Stimulated activated naive CD8-positive, alpha-beta T cell treated with anti-CD3 and anti-CD28 coated beads, Interleukin-15, Interleukin-2, amounts not matched to agents 100 U/mL and 50 U/mL, for 24 hours (primary cell): ENCODE data around the gene PPFIA1.
A peak's percentile ranks its signal among the peaks of the same experiment; 100 is the strongest.
"Not testable (repeated sequence)": the region's sequence is repeated elsewhere in the genome, so short reads cannot be mapped to it uniquely, and the experiment has no call there.

ENCODE experiments used
- ATAC-seq: fragments of 150-1000 bp; cut with Tn5 transposase; one replicate; pipeline ENCODE4 v1.10.0; 2021
- DNase-seq: peaks from one replicate; pipeline ENCODE4 v3.0.0; 2021

Gene PPFIA1

GRCh38 chr11:70394211-70394950 lies 123.9 kb downstream of the PPFIA1 start:
- ATAC-seq (no peak), DNase-seq (no peak)

DNA sequence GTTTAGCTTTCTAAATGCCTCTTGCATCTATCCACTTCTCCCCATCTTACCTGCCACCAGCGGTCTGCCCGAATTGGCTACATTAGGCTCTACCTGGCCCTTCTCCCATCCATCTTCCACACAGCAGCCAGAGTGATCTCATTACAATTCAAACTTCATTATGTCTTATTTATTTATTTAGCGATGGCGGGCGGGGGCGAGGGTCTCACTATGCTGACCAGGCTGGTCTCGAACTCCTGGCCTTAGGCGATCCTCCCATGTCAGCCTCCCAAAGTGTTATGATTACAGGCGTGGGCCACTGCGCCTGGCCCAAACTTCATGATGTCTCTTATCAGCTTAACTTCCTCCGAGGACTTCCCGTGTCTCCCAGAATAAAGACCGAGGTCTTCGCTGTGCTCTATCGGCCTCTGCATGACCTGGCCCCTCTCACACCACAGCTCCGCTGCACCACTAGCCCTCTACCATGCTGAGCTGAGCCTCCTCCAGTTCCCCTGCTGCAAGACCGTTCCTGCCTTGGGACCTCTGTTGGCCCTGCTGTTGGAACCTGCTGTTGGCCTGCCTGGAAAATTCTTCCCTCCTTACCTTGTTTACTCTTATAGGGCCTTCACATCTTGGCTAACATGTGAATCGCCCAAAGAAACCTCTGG lies 127.0 kb downstream of the PPFIA1 start:
- peak; percentile 23 for DNase-seq

DNA sequence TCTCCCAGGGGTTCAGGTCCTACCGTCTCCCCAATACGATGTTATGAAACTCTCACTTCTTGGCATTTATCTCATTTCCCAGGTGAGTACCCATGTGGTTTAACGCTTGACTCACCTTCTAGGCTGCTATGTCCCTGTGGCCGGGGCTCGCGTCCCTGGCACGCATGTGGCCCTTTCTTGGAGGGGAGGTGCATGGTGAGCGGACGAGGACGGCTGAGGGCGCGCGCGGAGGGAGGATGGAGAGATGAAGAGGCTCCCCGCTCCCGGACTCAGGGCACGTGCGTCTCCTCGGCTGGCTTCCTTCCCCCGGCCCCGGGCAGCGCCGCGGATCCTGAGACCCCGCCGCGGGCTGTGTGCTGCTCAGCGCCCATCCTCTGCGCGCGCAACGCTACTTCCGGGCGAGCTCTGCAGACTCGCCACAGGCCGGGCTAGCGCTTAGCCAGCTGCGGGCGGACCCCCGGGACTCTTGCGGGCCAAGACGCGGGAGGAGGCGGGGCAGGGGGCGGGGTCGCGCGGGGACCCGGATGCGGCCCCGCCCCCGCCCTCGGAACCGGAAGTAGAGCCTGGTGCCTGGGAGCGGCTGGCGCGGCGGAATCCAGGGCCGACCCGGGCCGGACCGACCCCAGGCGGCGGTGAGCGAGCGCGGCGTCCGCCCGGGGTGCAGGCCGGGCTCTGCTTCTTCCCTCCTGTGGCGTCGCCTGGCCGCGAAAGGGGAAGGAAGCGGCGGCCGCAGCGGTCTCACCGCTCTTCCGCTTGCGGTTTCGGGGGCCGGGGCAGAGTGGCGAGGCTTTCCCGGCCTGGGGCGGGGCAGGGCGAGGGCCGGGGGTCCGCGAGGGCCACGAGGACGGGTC lies 127.7 kb downstream of the PPFIA1 start, which contains the start of gene CTTN:
TSS of gene CTTN (plus strand) at position 547 of the 851 bp plus-strand sequence. CDS start 8,769 bp downstream, outside the sequence.
- DNase-seq, result peak; percentile 80

More for the DNA sequence above, 127.0 kb downstream of the PPFIA1 start:
- peak; percentile 12 for ATAC-seq

DNA sequence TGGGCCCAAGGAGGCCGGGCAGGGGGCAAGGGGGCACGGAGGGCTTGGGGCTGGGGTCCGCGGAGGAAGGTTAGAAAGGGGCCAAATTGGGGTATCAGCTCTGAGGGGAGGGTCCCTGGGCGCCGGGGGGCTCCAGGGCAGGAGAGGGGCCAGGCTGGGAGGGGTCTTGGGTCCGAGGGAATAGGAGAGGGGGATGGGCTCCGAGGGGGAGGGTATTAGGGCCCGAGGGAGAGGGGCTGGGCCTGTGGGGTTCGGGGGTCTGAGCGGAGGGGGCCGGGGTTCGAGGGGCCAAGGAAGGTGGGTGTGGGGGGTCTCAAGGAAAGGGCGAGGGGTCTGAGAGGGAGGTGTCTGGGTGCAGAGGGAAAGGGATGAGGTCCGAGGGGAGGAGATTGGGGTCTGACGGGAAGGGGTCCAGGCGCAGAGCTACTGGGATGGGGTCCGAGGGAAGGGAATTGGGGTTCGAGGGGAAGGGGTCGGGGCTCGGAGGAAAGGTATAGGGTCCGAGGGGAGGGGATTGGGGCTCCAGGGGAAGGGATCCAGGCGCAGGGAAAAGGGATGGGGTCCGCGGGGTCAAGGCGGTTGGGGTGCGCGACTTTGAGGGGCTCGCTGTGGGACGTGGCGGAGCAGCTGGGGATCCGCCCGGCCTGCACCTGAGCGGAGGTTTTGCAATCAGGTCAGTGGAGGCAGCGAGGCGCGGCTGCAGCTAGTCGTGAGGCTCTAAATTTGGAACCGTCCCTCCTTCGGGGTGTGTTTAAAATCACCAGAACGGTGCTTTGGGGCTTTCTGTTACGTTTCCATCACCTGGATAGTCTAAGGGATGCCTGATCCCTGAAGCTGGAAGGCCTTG lies 128.6 kb downstream of the PPFIA1 start:
- ATAC-seq (no peak), DNase-seq (peak; percentile 30)

More for the DNA sequence above, 127.7 kb downstream of the PPFIA1 start, which contains the start of gene CTTN:
- peak; percentile 67 for ATAC-seq

GRCh38 chr11:70399681-70400112 lies 129.2 kb downstream of the PPFIA1 start:
- ATAC-seq, result peak; percentile 16
- peak; percentile 32 for DNase-seq

- ATAC-seq, result no peak
- DNase-seq, result peak; percentile 34
These were observed 130.2 kb downstream of the PPFIA1 start for GRCh38 chr11:70400643-70401042.

DNA sequence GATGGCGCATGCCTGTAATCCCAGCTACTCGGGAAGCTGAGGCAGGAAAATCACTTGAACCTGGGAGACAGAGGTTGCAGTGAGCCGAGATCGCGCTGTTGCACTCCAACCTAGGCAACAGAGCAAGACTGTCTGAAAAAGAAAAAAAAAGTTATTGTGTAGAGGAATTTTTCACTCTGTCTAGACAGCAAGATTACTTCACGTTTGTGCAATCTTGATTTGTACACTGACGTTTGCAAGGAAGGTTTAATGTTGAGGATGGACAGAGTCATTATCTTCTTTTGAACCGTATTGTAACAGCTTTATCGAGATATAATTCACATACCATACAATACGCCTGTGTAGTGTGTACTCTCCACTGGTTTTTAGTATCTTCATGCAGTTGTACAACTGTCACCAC lies 131.5 kb downstream of the PPFIA1 start:
- no peak for ATAC-seq
- DNase-seq, result no peak

DNA sequence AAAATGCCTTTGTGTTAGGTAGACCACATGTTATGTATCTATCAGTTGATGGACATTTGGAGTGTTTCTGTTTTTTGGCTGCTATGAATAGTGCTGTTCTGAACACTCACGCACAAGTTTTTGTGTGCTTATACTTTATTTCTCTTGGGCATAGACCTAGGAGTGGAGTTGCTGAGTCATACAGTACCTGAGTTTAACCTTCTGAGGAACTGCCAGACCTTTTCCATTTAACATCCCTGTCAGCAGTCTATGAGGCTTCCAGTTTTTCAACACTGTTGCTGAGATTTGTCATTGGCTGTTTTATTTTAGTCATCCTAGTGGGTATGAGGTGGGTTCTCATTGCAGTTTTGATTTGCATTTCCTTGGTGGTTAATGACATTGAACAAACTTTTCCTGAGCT lies 132.2 kb downstream of the PPFIA1 start:
- DNase-seq (no peak), ATAC-seq (peak; percentile 35)

GRCh38 chr11:70404244-70404643 lies 133.8 kb downstream of the PPFIA1 start:
- DNase-seq, result no peak
- no peak for ATAC-seq

GRCh38 chr11:70405679-70406395 lies 135.3 kb downstream of the PPFIA1 start:
- no peak for ATAC-seq
- no peak for DNase-seq

GRCh38 chr11:70407121-70407520 lies 136.6 kb downstream of the PPFIA1 start:
- DNase-seq (no peak), ATAC-seq (no peak)

GRCh38 chr11:70407814-70408213 lies 137.3 kb downstream of the PPFIA1 start:
- ATAC-seq (no peak), DNase-seq (no peak)

- ATAC-seq, DNase-seq: not testable (repeated sequence)
These were observed 137.8 kb downstream of the PPFIA1 start for GRCh38 chr11:70408326-70408725.

- DNase-seq (no peak), ATAC-seq (no peak)
These were observed 138.9 kb downstream of the PPFIA1 start for GRCh38 chr11:70409437-70409836.

GRCh38 chr11:70409871-70410270 lies 139.4 kb downstream of the PPFIA1 start:
- no peak for ATAC-seq
- no peak for DNase-seq

- DNase-seq (no peak), ATAC-seq (no peak)
These were observed 140.1 kb downstream of the PPFIA1 start for GRCh38 chr11:70410276-70411205.

GRCh38 chr11:70411713-70412452 lies 141.4 kb downstream of the PPFIA1 start:
- DNase-seq (no peak), ATAC-seq (no peak)

- DNase-seq (no peak), ATAC-seq (no peak)
These were observed 142.7 kb downstream of the PPFIA1 start for GRCh38 chr11:70413151-70413550.
